Kidney (tissue), 14 donors: Measurements from ENCODE around the gene SHOC1. TPM values are rescaled to one million over a fixed set of nuclear protein-coding genes. Genes with fewer than 3 reads are reported as not detected.

Experiments
- DNase-seq, 5 donors: peaks; one replicate each; pipeline ENCODE4 v3.0.0-alpha.2; 2013 to 2020
- FAIRE-seq: peaks from 2 replicates; lab custom pipeline; 2012; peaks lifted over from hg19 to GRCh38; lab: Jason Lieb, UNC
- H3K27ac ChIP-seq, 2 donors: one replicate each; pipeline ENCODE4 v1.7.0; 2013; ENCODE audit warnings: low read depth in 2 of 2, low read length in 2 of 2, inconsistent platforms in 1 of 2
- H3K27me3 ChIP-seq: one replicate; pipeline ENCODE4 v1.7.1; 2013; ENCODE audit warnings: low read length, inconsistent platforms; ENCODE audit not compliant: control insufficient read depth, insufficient read depth
- H3K36me3 ChIP-seq, 3 donors: one replicate each; pipeline versions ENCODE4 v1.7.0 to v1.7.1; 2013; ENCODE audit warnings: low read length in 3 of 3, control low read depth in 1 of 3, inconsistent platforms in 1 of 3; ENCODE audit not compliant: insufficient read depth in 3 of 3, control insufficient read depth in 2 of 3
- H3K4me1 ChIP-seq, 3 donors: one replicate each; pipeline versions ENCODE4 v1.7.0 to v1.7.1; 2013; ENCODE audit warnings: low read length in 3 of 3, inconsistent platforms in 1 of 3, low read depth in 1 of 3; ENCODE audit not compliant: control insufficient read depth in 2 of 3, insufficient read depth in 2 of 3
- H3K4me3 ChIP-seq, 3 donors: one replicate each; pipeline versions ENCODE4 v1.7.0 to v1.8.1; 2013; ENCODE audit warnings: low read length in 3 of 3, control low read depth in 1 of 3, inconsistent platforms in 1 of 3
- H3K9ac ChIP-seq, 3 donors: one replicate each; pipeline versions ENCODE4 v1.7.0 to v1.7.1; 2013; ENCODE audit warnings: low read length in 3 of 3, control low read depth in 1 of 3, inconsistent platforms in 1 of 3
- H3K9me3 ChIP-seq, 3 donors: one replicate each; pipeline versions ENCODE4 v1.7.0 to v1.7.1; 2013; ENCODE audit warnings: low read length in 3 of 3, control low read depth in 1 of 3, inconsistent platforms in 1 of 3; ENCODE audit not compliant: control insufficient read depth in 2 of 3, insufficient read depth in 1 of 3
- CTCF ChIP-seq: IDR thresholded peaks from 3 replicates; pipeline ENCODE4 v1.5.1; 2012; ENCODE audit warnings: mild to moderate bottlenecking, moderate library complexity, borderline replicate concordance; ENCODE audit not compliant: insufficient read depth; ENCODE audit errors: extremely low read depth
- intact Hi-C: fragments of 100-400 bp; cut with DNase I; formaldehyde crosslinking; loops from one replicate; pipeline ENCODE4 v1.11.1; 2022
- polyA plus RNA-seq: library from polyadenylated mRNA; stranded (reverse); fragments of 350-450 nt; fragmentation: Illumina TruSeq; extraction: RNeasy Lipid Tissue Mini Kit (QIAGEN cat#74804); gene quantifications from one replicate; pipeline ENCODE4 v1.2.3, GENCODE V29; 2014; ENCODE audit warnings: low read depth, low replicate concordance; ENCODE audit not compliant: insufficient read depth
- total RNA-seq: library from RNA; stranded (reverse); fragmentation: NEBNext Ultra II Directional; extraction: Animal tissue kit (Norgen Biotek cat#: 25700); gene quantifications from one replicate; pipeline ENCODE4 v1.2.1, GENCODE V29; 2021
- donor health status: control.
- donor health status: control.
- donor health status: control.
- donor health status: control.
- donor health status: control.
- donor health status: DM: yes; HTN: yes; CAD: no.
- donor health status: Normal renal cell carcinoma (clear cell type).

Gene SHOC1
- total and polyA plus RNA-seq, 2 donors from 2014 or later = 0.16 to 2.5 TPM

- DNase-seq (no peak), FAIRE-seq (no peak)
- no peaks in the 10 kb centered on the region for H3K9me3 ChIP-seq
- H3K27ac ChIP-seq = no peak overlapping the region
- intact Hi-C loops = no loop called here
- no peak overlapping the region for H3K9ac ChIP-seq
- H3K36me3 ChIP-seq = no peaks in the 10 kb centered on the region
- no peaks in the 10 kb centered on the region for H3K27me3 ChIP-seq
- TF ChIP-seq CTCF = no peak
- no peaks in the 10 kb centered on the region for H3K4me1 ChIP-seq
- H3K4me3 ChIP-seq = no peak overlapping the region
Measured at GRCh38 chr9:111805830-111806241, 11.1 kb upstream of the SHOC1 start.

- Histone ChIP-seq H3K27me3 (no peaks in the 10 kb centered on the region), H3K27ac (no peak overlapping the region), H3K36me3 (no peaks in the 10 kb centered on the region), H3K4me3 (no peak overlapping the region), H3K9me3 (no peaks in the 10 kb centered on the region), H3K9ac (no peak overlapping the region), H3K4me1 (no peaks in the 10 kb centered on the region)
- TF ChIP-seq CTCF = no peak
- DNase-seq (no peak), FAIRE-seq (no peak)
- intact Hi-C loops = no loop called here
Measured at GRCh38 chr9:111805262-111805661, 10.5 kb upstream of the SHOC1 start.

GRCh38 chr9:111804636-111805035 is 9.9 kb upstream of the SHOC1 start:
- Histone ChIP-seq H3K9ac (no peak overlapping the region), H3K4me3 (no peak overlapping the region), H3K27me3 (no peaks in the 10 kb centered on the region), H3K27ac (no peak overlapping the region), H3K9me3 (no peaks in the 10 kb centered on the region), H3K4me1 (no peaks in the 10 kb centered on the region), H3K36me3 (no peaks in the 10 kb centered on the region)
- FAIRE-seq = no peak
- no peak for DNase-seq
- intact Hi-C loops = no loop called here
- no peak for TF ChIP-seq CTCF

- Histone ChIP-seq H3K4me1 (no peaks in the 10 kb centered on the region), H3K27me3 (no peaks in the 10 kb centered on the region), H3K4me3 (no peak overlapping the region), H3K9ac (no peak overlapping the region), H3K9me3 (no peaks in the 10 kb centered on the region), H3K36me3 (no peaks in the 10 kb centered on the region), H3K27ac (no peak overlapping the region)
- no peak for DNase-seq
- FAIRE-seq = no peak
- no peak for TF ChIP-seq CTCF
- intact Hi-C loops = no loop called here
Measured at GRCh38 chr9:111803924-111804323, 9.2 kb upstream of the SHOC1 start.
